PC-9 (cell line): ENCODE data around the gene OR2Z1. TPM values are rescaled to one million over a fixed set of nuclear protein-coding genes. Genes with fewer than 3 reads are reported as not detected.
"Not testable (repeated sequence)": the region's sequence is repeated elsewhere in the genome, so short reads cannot be mapped to it uniquely, and the experiment has no call there.

Experiments used
- BruUV-seq: library from RNA; stranded (reverse); fragments of 400-500 nt; replicated peaks from 2 replicates; lab custom pipeline; 2021; lab: Mats Ljungman, UMichigan
- CTCF ChIA-PET: fragments of 300-600 bp; sonication (Branson Sonifier 250); formaldehyde crosslinking; loops from one replicate; lab custom pipeline; 2022; ENCODE audit warnings: antibody characterized with exemption; lab: Charles Lee
- POLR2A ChIA-PET: fragments of 300-600 bp; sonication (Branson Sonifier 250); formaldehyde crosslinking; loops from one replicate; lab custom pipeline; 2022; ENCODE audit warnings: antibody characterized with exemption; ENCODE audit not compliant: unreplicated experiment; lab: Charles Lee
- DNase-seq, 2 experiments: peaks; one replicate each; pipeline versions ENCODE4 v3.0.0 to v3.0.0-alpha.2; 2015 to 2022; ENCODE audit warnings: mixed read lengths in 1 of 2
- H2AFZ ChIP-seq: fragments of 200-600 bp; sonication (generic); 2 replicates; pipeline ENCODE4 v1.8.1; 2017; ENCODE audit warnings: antibody characterized with exemption
- H3F3A ChIP-seq: fragments of 200-600 bp; sonication (generic); 2 replicates; pipeline ENCODE4 v1.8.1; 2017; ENCODE audit warnings: antibody characterized with exemption, mild to moderate bottlenecking, low read depth; ENCODE audit not compliant: insufficient read depth
- H3K27ac ChIP-seq: fragments of 200-600 bp; sonication (generic); 2 replicates; pipeline ENCODE4 v1.6.1; 2016; ENCODE audit warnings: mixed run types
- H3K27me3 ChIP-seq: fragments of 200-600 bp; sonication (generic); 2 replicates; pipeline ENCODE4 v1.6.1; 2016; ENCODE audit warnings: low read depth, mixed run types; ENCODE audit not compliant: insufficient read depth
- H3K36me3 ChIP-seq: fragments of 200-600 bp; sonication (generic); 2 replicates; pipeline ENCODE4 v1.6.1; 2016; ENCODE audit warnings: low read depth, mixed run types
- H3K4me1 ChIP-seq: fragments of 200-600 bp; sonication (generic); replicated peaks from 2 replicates; pipeline ENCODE4 v1.6.1; 2016; ENCODE audit warnings: mixed run types; ENCODE audit not compliant: insufficient read depth
- H3K4me2 ChIP-seq: fragments of 200-600 bp; sonication (generic); 2 replicates; pipeline ENCODE4 v1.6.1; 2017; ENCODE audit warnings: mixed run types
- H3K4me3 ChIP-seq: fragments of 200-600 bp; sonication (generic); 2 replicates; pipeline ENCODE4 v1.6.1; 2016; ENCODE audit warnings: mixed run types
- H3K79me2 ChIP-seq: fragments of 200-600 bp; sonication (generic); 2 replicates; pipeline ENCODE4 v1.6.1; 2017; ENCODE audit warnings: low read depth, mixed run types
- H3K9me2 ChIP-seq: fragments of 200-600 bp; sonication (generic); 2 replicates; pipeline ENCODE4 v1.8.1; 2017; ENCODE audit warnings: mild to moderate bottlenecking; ENCODE audit not compliant: insufficient read depth
- H3K9me3 ChIP-seq: fragments of 200-600 bp; sonication (generic); 2 replicates; pipeline ENCODE4 v1.8.1; 2016; ENCODE audit warnings: low read depth; ENCODE audit not compliant: insufficient read depth
- H4K20me1 ChIP-seq: fragments of 200-600 bp; sonication (generic); 2 replicates; pipeline ENCODE4 v1.8.1; 2017; ENCODE audit not compliant: insufficient read depth
- intact Hi-C: fragments of 100-400 bp; cut with micrococcal nuclease; formaldehyde crosslinking; loops from one replicate; pipeline ENCODE4 v1.10.0; 2022; ENCODE audit not compliant: unreplicated experiment
- total RNA-seq: library from RNA; stranded (reverse); gene quantifications from 2 replicates; pipeline ENCODE4 v1.2.3, GENCODE V29; 2021

The OR2Z1 gene
- total RNA-seq, 1 experiment from 2014 or later, result not detected

- H3K4me2 ChIP-seq, H3K36me3 ChIP-seq, H3K27ac ChIP-seq, H3K9me2 ChIP-seq, H4K20me1 ChIP-seq, H3K9me3 ChIP-seq, BruUV-seq, H3K4me1 ChIP-seq, H3K4me3 ChIP-seq, H2AFZ ChIP-seq, intact Hi-C loops, CTCF ChIA-PET, DNase-seq, POLR2A ChIA-PET, H3K79me2 ChIP-seq, H3F3A ChIP-seq: not testable (repeated sequence)
- peaks cover 19% of the 10 kb centered on the region for H3K27me3 ChIP-seq
Measured at GRCh38 chr19:8773587-8773986, 52.2 kb downstream of the OR2Z1 start.

Other genes starting within 250 kb of the OR2Z1 start
- gene PRAM1, start 219.0 kb upstream of the OR2Z1 start, total RNA-seq, result 0.85 and 0.90 TPM in 2 replicates
- 22.1 and 22.4 TPM in 2 replicates for gene ZNF414, start 207.5 kb upstream of the OR2Z1 start, total RNA-seq
- gene MYO1F, start 144.2 kb upstream of the OR2Z1 start, total RNA-seq, result 0.53 and 1.3 TPM in 2 replicates
- gene ADAMTS10, start 110.9 kb upstream of the OR2Z1 start, total RNA-seq, result 0.60 TPM in 1 of 2 replicates, not detected in the other
- not detected in 2 replicates for gene NFILZ, start 91.0 kb upstream of the OR2Z1 start, total RNA-seq
- gene ACTL9, start 22.8 kb upstream of the OR2Z1 start, total RNA-seq, result not detected in 2 replicates
- 28.7 and 29.7 TPM in 2 replicates for gene ZNF558, start 110.7 kb downstream of the OR2Z1 start, total RNA-seq
- gene MBD3L1, start 110.7 kb downstream of the OR2Z1 start, total RNA-seq, result not detected in 2 replicates